ENCODE results near the gene FBXW8.

- TF ChIP-seq EZH2 (IDR thresholded peaks at IDR 0.05; ENCODE audit: borderline replicate concordance, insufficient read depth, low read depth, low read length, poor library complexity, severe bottlenecking), result no peak
- no peak for TF ChIP-seq CTCF (IDR thresholded peaks at IDR 0.05)
Observed at GRCh38 chr12:117035287-117035686, 124.5 kb downstream of the FBXW8 start.
